RWPE2 (cell line): ENCODE results near the gene TENM4.

Experiments
- ATAC-seq: fragments of 200-7000 bp; cut with Tn5 transposase; 3 replicates; pipeline ENCODE4 v1.9.1; 2021; ENCODE audit warnings: low read depth
- DNase-seq: peaks from one replicate; pipeline ENCODE4 v3.0.0-alpha.2; 2020; ENCODE audit warnings: low spot score
- H3K27ac ChIP-seq: fragments of 450-650 bp; 2 replicates; pipeline ENCODE4 v1.5.1; 2017; ENCODE audit warnings: mild to moderate bottlenecking; ENCODE audit not compliant: poor library complexity, severe bottlenecking
- H3K27me3 ChIP-seq: fragments of 250-450 bp; sonication (Bioruptor Pico); 2 replicates; pipeline ENCODE4 v1.5.1; 2021; ENCODE audit warnings: mild to moderate bottlenecking, moderate library complexity; ENCODE audit not compliant: insufficient read depth, poor library complexity, severe bottlenecking
- H3K36me3 ChIP-seq: fragments of 250-450 bp; sonication (Bioruptor Pico); 2 replicates; pipeline ENCODE4 v1.5.1; 2020; ENCODE audit warnings: low read depth, mild to moderate bottlenecking, moderate library complexity
- H3K4me1 ChIP-seq: fragments of 250-450 bp; sonication (Bioruptor Pico); 2 replicates; pipeline ENCODE4 v1.5.1; 2021; ENCODE audit warnings: mild to moderate bottlenecking, moderate library complexity; ENCODE audit not compliant: insufficient read depth, poor library complexity, severe bottlenecking
- H3K4me3 ChIP-seq: fragments of 250-450 bp; sonication (Bioruptor Pico); 2 replicates; pipeline ENCODE4 v1.5.1; 2021; ENCODE audit warnings: mild to moderate bottlenecking, moderate library complexity; ENCODE audit not compliant: severe bottlenecking
- H3K9me3 ChIP-seq: fragments of 250-450 bp; sonication (Bioruptor Pico); 2 replicates; pipeline ENCODE4 v1.5.1; 2021; ENCODE audit warnings: mild to moderate bottlenecking, moderate library complexity; ENCODE audit not compliant: severe bottlenecking
- CTCF ChIP-seq: fragments of 450-650 bp; IDR thresholded peaks from one replicate; pipeline ENCODE4 v1.5.1; 2017; ENCODE audit warnings: mild to moderate bottlenecking, moderate library complexity; ENCODE audit not compliant: poor library complexity, severe bottlenecking

Gene TENM4

GRCh38 chr11:78821371-78822306, 619.2 kb downstream of the TENM4 start:
- H3K27me3 ChIP-seq: no peaks in the 10 kb centered on the region
- H3K9me3 ChIP-seq: no peaks in the 10 kb centered on the region
- DNase-seq: no peak
- H3K27ac ChIP-seq: no peak overlapping the region
- H3K4me3 ChIP-seq: no peak overlapping the region
- H3K4me1 ChIP-seq: peaks cover 2% of the 10 kb centered on the region
- no peak for TF ChIP-seq CTCF
- ATAC-seq: peak; percentile 44; the same call in 2 of the 3 replicates
- H3K36me3 ChIP-seq: no peaks in the 10 kb centered on the region

- no peak overlapping the region for H3K27ac ChIP-seq
- H3K27me3 ChIP-seq: no peaks in the 10 kb centered on the region
- H3K9me3 ChIP-seq: no peaks in the 10 kb centered on the region
- TF ChIP-seq CTCF: no peak
- H3K4me1 ChIP-seq: peaks cover 2% of the 10 kb centered on the region
- no peaks in the 10 kb centered on the region for H3K36me3 ChIP-seq
- DNase-seq (no peak), ATAC-seq (no peak)
- H3K4me3 ChIP-seq: no peak overlapping the region
Measured at GRCh38 chr11:78820741-78821140, 620.1 kb downstream of the TENM4 start.

- ATAC-seq (no peak), DNase-seq (no peak)
- TF ChIP-seq CTCF: no peak
- no peaks in the 10 kb centered on the region for H3K9me3 ChIP-seq
- no peaks in the 10 kb centered on the region for H3K36me3 ChIP-seq
- no peaks in the 10 kb centered on the region for H3K27me3 ChIP-seq
- H3K4me1 ChIP-seq: peaks cover 2% of the 10 kb centered on the region
- no peak overlapping the region for H3K4me3 ChIP-seq
- no peak overlapping the region for H3K27ac ChIP-seq
Measured at GRCh38 chr11:78818201-78818600, 622.6 kb downstream of the TENM4 start.

- no peak for ATAC-seq
- no peak for TF ChIP-seq CTCF
- Histone ChIP-seq H3K27me3 (no peaks in the 10 kb centered on the region), H3K4me1 (no peaks in the 10 kb centered on the region), H3K4me3 (no peak overlapping the region), H3K27ac (no peak overlapping the region), H3K36me3 (no peaks in the 10 kb centered on the region), H3K9me3 (no peaks in the 10 kb centered on the region)
- no peak for DNase-seq
Measured at GRCh38 chr11:78815831-78816230, 625.0 kb downstream of the TENM4 start.
